Left colon (tissue), 2 donors: ENCODE measurements around the gene SBF2. TPM values are rescaled to one million over a fixed set of nuclear protein-coding genes. Genes with fewer than 3 reads are reported as not detected.
"Not testable (repeated sequence)": the region's sequence is repeated elsewhere in the genome, so short reads cannot be mapped to it uniquely, and the experiment has no call there.

Experiments
- ATAC-seq: fragments of 200-7000 bp; cut with Tn5 transposase; one replicate; pipeline ENCODE4 v1.9.1; 2020; ENCODE audit warnings: mild to moderate bottlenecking, moderate library complexity
- DNase-seq, 2 donors: peaks; one replicate each; pipeline ENCODE4 v3.0.0-alpha.2; 2020
- intact Hi-C, 2 donors: fragments of 100-400 bp; cut with DNase I in 1 of 2; cut with micrococcal nuclease in 1 of 2; formaldehyde crosslinking; loops; one replicate each; pipeline versions ENCODE4 v1.11.2 to v1.14.0; 2022; cut with DNase I, micrococcal nuclease
- total RNA-seq, 2 donors: library from RNA; stranded (reverse); fragmentation: NEBNext Ultra II Directional; extraction: Animal tissue kit (Norgen Biotek cat#: 25700); gene quantifications; one replicate each; pipeline ENCODE4 v1.2.1, GENCODE V29; 2021
- donor health status: DM: no; HTN: no; CAD: no.
- donor health status: DM: yes; HTN: yes; CAD: no.

SBF2 gene
- total RNA-seq, 2 donors from 2014 or later = 46.4 to 49.9 TPM

DNA sequence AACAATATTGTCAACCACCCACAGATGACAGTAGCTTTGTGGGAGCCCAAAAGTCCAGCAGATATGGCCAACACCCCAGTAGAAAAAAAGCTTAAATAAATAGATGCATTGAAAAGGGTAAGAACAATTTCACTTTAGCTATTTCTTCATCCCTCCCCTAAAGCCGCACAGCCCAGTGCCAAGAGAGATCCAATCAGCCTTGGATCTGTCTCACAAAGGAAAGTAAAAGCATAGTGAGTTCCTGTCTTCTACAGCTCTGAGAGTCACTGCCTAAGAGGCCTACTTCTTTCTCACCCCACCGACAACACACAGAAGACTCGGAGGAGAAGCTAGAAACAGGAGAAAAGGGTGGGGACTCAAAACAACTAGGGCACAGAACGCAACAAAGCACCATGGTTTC lies 196.4 kb downstream of the SBF2 start:
- DNase-seq (no peak), ATAC-seq (no peak)
- intact Hi-C loops = no loop called here

- ATAC-seq = no peak
- intact Hi-C loops = no loop called here
- DNase-seq = no peak
These were observed 197.0 kb downstream of the SBF2 start for GRCh38 chr11:10096987-10097386.

- ATAC-seq = no peak
- no peak for DNase-seq
- intact Hi-C loops = no loop called here
These were observed 198.4 kb downstream of the SBF2 start for GRCh38 chr11:10095412-10096208.

DNA sequence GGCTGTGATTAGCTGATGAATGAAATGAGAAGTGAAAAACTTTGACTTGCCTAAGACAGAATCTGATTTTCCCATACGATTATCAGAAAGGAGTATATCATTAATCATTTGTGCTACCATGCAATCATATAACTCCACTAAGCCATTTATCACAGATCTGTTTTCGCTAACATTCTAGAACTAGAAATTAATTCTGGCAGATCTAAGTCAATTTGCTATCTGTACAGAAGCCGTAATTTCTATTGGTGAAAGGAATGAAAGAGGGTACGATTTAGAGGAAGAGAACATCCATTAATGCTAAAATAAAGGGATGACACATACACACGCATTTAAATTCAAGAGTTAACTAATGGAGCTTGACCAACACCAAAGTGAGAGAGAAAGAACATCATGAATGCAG lies 201.6 kb downstream of the SBF2 start:
- no peak for DNase-seq
- no peak for ATAC-seq
- intact Hi-C loops = no loop called here

DNA sequence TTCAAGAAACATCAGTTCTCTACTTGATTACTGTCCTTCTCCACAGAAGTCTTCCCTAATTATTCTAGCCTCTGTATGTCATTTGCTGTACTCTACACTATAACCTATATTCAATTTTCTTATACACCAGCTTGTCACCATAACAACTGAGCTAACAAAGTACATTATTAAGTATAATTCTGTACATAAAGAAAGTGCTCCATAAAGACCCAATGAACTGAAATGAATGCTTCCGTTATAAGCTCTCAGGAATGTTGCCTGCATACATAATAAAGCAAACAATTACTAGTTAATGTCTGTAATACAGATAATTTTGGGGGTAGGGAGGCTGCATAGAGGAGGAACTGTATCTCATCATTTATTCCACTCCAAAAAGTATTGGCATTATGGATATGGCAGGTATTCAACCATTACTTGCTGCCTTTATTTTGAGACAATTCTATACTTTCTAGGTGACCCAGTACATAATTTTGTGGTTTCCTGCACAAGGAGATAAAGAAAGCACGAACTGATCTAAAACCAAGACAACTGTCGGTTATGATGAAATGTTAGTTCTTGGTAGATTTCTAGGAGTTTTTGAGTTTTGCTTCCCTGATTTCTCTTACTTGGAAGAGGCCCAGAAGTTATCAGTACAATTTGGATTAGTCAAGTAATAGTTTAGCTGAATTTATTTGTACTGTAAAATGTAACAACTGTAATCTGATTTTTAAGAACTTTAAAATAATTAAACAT lies 202.5 kb downstream of the SBF2 start:
- ATAC-seq (no peak), DNase-seq (no peak)
- intact Hi-C loops = no loop called here

DNA sequence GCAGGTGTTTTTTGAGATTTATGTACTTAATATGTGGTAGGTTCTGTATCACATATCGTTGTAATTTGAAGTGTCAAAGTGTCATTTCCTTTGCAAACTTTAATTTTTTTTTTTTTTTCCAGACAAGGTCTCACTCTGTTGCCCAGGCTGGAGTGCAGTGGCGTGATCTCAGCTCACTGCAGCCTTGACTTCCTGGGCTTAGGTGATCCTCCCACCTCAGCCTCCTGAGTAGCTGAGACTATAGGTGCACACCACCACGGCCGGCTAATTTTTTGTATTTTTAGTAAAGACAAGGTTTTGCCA lies 206.1 kb downstream of the SBF2 start:
- DNase-seq, ATAC-seq, intact Hi-C loops: not testable (repeated sequence)

GRCh38 chr11:10087186-10087922 lies 206.7 kb downstream of the SBF2 start:
- intact Hi-C loops = no loop called here
- ATAC-seq (no peak), DNase-seq (no peak)

DNA sequence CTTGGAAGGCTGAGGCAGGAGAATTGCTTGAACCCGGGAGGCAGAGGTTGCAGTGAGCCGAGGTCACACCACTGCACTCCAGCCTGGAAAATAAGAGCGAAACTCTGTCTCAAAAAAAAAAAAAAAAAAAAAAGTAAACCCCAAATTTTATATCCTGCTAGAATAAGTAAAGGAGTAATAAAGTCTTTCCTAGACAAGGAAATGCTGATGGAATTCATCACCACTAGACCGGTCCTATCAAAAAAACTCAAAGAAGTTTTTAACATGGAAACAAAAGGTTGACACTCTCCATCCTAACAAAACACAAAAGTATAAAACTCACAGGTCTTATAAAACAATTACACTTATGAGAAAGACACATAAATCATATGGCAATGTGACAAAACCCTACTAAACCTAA lies 213.9 kb downstream of the SBF2 start:
- ATAC-seq (no peak), DNase-seq (no peak)
- intact Hi-C loops = no loop called here

- DNase-seq (peak in 1 of 2 donors; percentile 24), ATAC-seq (peak; percentile 53)
- intact Hi-C loops = no loop called here
These were observed 217.4 kb downstream of the SBF2 start for GRCh38 chr11:10076458-10077141.

- ATAC-seq = no peak
- intact Hi-C loops = no loop called here
These were observed 218.9 kb downstream of the SBF2 start for GRCh38 chr11:10075141-10075540.

DNA sequence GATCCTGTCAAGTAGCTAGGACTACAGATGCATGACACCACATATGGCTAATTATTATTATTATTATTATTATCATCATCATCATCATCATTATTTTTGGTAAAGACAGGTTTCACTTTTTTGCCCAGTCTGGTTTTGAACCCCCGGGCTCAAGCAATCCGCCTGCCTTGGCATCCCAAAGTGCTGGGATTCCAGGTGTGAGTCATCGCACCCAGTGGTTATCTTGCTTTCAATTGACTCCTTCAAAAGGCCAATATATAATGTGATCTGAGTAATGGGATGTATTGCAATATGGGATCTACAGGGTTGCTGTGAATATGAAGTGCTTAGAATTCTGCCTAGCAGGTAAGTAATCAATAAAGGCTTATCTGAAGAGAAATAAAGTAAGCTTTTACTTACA lies 221.2 kb downstream of the SBF2 start:
- DNase-seq (no peak), ATAC-seq (no peak)
- intact Hi-C loops = no loop called here

More at GRCh38 chr11:10075141-10075540, 218.9 kb downstream of the SBF2 start:
- DNase-seq = no peak

DNA sequence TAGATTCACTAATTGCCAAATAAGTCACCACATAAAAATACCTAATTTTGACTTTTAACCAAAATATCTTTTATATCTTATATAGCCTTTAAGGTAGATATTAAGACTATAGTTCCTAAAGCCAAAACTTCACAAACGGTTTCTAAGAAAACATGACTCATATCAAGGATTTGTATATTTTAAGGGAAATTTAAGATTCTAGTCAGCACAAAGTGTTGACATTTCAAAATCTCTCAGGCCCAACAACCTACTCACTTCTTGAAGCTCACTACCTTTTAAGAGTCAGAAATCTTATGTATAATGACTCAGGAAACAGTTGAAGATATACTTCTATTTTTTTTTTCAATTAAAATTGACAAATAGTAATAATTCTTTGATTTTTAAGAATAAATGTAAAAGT lies 221.9 kb downstream of the SBF2 start:
- intact Hi-C loops = no loop called here
- DNase-seq (no peak), ATAC-seq (no peak)

DNA sequence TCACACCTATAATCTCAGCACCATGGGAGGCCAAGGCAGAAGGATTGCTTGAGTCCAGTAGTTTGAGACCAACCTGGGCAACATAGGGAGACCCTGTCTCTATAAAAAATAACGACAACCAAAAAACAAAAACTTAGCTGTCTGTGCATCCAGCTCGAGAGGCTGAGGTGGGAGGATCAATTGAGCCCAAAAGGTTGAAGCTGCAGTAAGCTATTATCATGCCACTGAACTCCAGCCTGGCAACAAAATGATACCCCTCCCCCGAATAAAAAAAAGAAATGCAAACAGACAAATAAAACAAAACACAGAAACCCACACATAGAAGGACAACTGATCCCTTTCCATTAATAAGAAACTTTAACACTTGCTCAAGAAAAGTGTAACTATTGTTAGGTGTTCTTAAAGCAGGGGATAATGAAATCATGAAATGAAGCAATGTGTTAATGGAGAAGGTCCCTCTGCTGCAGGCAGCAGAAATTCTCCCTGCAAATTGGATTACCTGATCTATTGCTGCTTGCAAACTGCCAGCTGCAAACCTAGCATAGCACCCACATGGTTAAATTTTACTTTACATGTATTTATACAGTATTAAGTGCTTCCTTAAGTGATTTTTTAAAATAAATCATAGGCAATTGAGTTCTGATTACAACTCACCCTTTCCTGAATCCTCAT lies 226.3 kb downstream of the SBF2 start:
- no peak for DNase-seq
- intact Hi-C loops = no loop called here
- no peak for ATAC-seq

GRCh38 chr11:10066441-10066840 lies 227.6 kb downstream of the SBF2 start:
- no peak for ATAC-seq
- intact Hi-C loops = no loop called here
- no peak for DNase-seq

DNA sequence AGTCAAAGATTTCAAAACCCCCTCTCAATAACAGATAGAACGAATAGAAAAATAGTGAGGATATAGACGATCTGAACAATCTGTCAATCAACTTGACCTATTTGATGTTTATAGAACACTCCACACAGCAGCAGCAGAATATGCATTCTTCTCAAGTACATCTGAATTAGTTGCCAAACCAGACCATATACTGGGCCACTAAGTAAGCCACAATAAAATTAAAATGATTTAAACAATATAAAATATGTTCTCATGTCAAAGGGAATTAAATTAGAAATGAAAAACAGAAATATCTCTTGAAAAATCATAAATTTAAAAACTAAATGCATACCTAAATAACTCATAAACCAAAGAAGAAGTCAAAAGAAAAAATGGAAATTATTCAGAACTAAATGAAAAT lies 229.2 kb downstream of the SBF2 start:
- intact Hi-C loops = no loop called here
- ATAC-seq (no peak), DNase-seq (no peak)

- intact Hi-C loops = no loop called here
- DNase-seq (no peak), ATAC-seq (no peak)
These were observed 235.7 kb downstream of the SBF2 start for GRCh38 chr11:10058356-10058755.

- DNase-seq (no peak), ATAC-seq (no peak)
- intact Hi-C loops = no loop called here
These were observed 242.0 kb downstream of the SBF2 start for GRCh38 chr11:10051868-10052586.

DNA sequence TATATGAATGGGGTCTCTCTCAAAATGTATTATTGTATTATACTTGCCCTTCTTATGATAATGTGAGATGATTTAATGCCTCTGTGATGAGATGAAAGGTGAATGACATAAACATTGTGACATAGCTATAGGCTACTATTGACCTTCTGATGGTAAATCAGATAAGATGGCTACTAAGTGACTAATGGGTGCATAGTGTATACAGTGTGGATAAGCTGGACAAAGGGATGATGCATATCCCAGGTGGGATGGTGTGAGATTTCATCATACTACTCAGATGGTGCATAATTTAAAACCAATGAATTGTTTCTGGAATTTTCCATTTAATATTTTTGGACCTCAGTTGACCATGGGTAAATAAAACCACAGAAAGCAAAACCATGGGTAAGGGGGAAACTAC lies 243.5 kb downstream of the SBF2 start:
- ATAC-seq (no peak), DNase-seq (no peak)
- intact Hi-C loops = no loop called here
